Cardiac fibroblast (primary cell): ENCODE data around the gene GMPPA.

Experiments
- DNase-seq, 2 donors: peaks; one replicate each; pipeline versions ENCODE4 v3.0.0 to v3.0.0-alpha.2; 2010; ENCODE audit warnings: low read depth in 2 of 2
- H3K4me3 ChIP-seq, 2 donors: replicated peaks in 1 of 2; 1 replicate in 1 of 2; 2 replicates in 1 of 2; pipeline ENCODE4 v1.5.1; 2011; ENCODE audit warnings: low read depth in 2 of 2, low read length in 2 of 2, mild to moderate bottlenecking in 2 of 2, moderate library complexity in 1 of 2
- CTCF ChIP-seq: IDR thresholded peaks from one replicate; pipeline ENCODE4 v1.5.1; 2011; ENCODE audit warnings: low read depth, mild to moderate bottlenecking, low read length, inconsistent platforms

GMPPA gene

GRCh38 chr2:219520079-219520478, 21.4 kb downstream of the GMPPA start:
- no peak for TF ChIP-seq CTCF
- H3K4me3 ChIP-seq, result no peak overlapping the region
- no peak for DNase-seq

GRCh38 chr2:219521066-219521880, 22.6 kb downstream of the GMPPA start:
- no peak overlapping the region for H3K4me3 ChIP-seq
- TF ChIP-seq CTCF, result peak; percentile 87
- peak; percentile 36 to 61 for DNase-seq

- peak; percentile 54 to 58 for DNase-seq
- TF ChIP-seq CTCF, result no peak
- peak overlapping the region in 1 of 2 donors; percentile 18 for H3K4me3 ChIP-seq
Observed at GRCh38 chr2:219522111-219523030, 23.7 kb downstream of the GMPPA start.

- H3K4me3 ChIP-seq, result peak overlapping the region in 1 of 2 donors; percentile 18
- DNase-seq, result no peak
- TF ChIP-seq CTCF, result no peak
Observed at GRCh38 chr2:219523031-219523671, 24.5 kb downstream of the GMPPA start.

GRCh38 chr2:219524817-219525216, 26.1 kb downstream of the GMPPA start:
- no peak for TF ChIP-seq CTCF
- no peak overlapping the region for H3K4me3 ChIP-seq
- DNase-seq, result no peak

GRCh38 chr2:219525533-219526232, 27.0 kb downstream of the GMPPA start:
- no peak overlapping the region for H3K4me3 ChIP-seq
- peak in 1 of 2 donors; percentile 50 for DNase-seq
- no peak for TF ChIP-seq CTCF
